Spinal cord (tissue), 10 donors: Measurements from ENCODE around the gene CTDSPL. TPM values are rescaled to one million over a fixed set of nuclear protein-coding genes. Genes with fewer than 3 reads are reported as not detected.

Experiments used
- DNase-seq, 6 donors: peaks; one replicate each; pipeline versions ENCODE4 v3.0.0 to v3.0.0-alpha.2; 2013 to 2015; ENCODE audit warnings: low spot score in 6 of 6, low read depth in 4 of 6
- H3K27ac ChIP-seq: one replicate; pipeline ENCODE4 v1.5.1; 2013; ENCODE audit warnings: low read depth, low read length, control low read depth
- H3K27me3 ChIP-seq: one replicate; pipeline ENCODE4 v1.6.1; 2013; ENCODE audit warnings: low read length; ENCODE audit not compliant: control insufficient read depth, insufficient read depth
- H3K36me3 ChIP-seq: one replicate; pipeline ENCODE4 v1.6.1; 2013; ENCODE audit warnings: low read length; ENCODE audit not compliant: control insufficient read depth, insufficient read depth
- H3K4me1 ChIP-seq: one replicate; pipeline ENCODE4 v1.6.1; 2013; ENCODE audit warnings: low read length; ENCODE audit not compliant: control insufficient read depth, insufficient read depth
- H3K4me3 ChIP-seq: one replicate; pipeline ENCODE4 v1.5.1; 2013; ENCODE audit warnings: low read depth, low read length, control low read depth
- H3K9me3 ChIP-seq: one replicate; pipeline ENCODE4 v1.6.1; 2013; ENCODE audit warnings: low read length; ENCODE audit not compliant: control insufficient read depth, insufficient read depth
- WGBS: methylation state at CpG from one replicate; pipeline ENCODE4 v1.1.5; 2013; ENCODE audit warnings: missing lambda C conversion rate; ENCODE audit not compliant: insufficient coverage; 5-methylcytosine and 5-hydroxymethylcytosine counted together
- polyA plus RNA-seq, 2 donors: library from polyadenylated mRNA; unstranded; fragments of 120-200 nt; gene quantifications; one replicate each; pipeline ENCODE4 v1.2.1, GENCODE V29; 2013; ENCODE audit not compliant: insufficient read length in 2 of 2
- total RNA-seq, 2 donors: library from RNA; depleted of rRNA in 1 of 2; stranded (reverse); fragments of 120-200 nt in 1 of 2; fragments of >200 nt in 1 of 2; gene quantifications; one replicate each; pipeline versions ENCODE4 v1.2.3 to v1.2.4, GENCODE V29; 2013 to 2014
- donor health status: healthy.

The CTDSPL gene
- total and polyA plus RNA-seq, 4 donors, result 19.7 to 45.5 (median 30.6) TPM

GRCh38 chr3:37999836-38000235 is 138.2 kb downstream of the CTDSPL start:
- Histone ChIP-seq H3K4me1 (peaks cover 67% of the 10 kb centered on the region), H3K36me3 (peaks cover 58% of the 10 kb centered on the region), H3K9me3 (no peaks in the 10 kb centered on the region), H3K4me3 (no peak overlapping the region), H3K27ac (no peak overlapping the region), H3K27me3 (no peaks in the 10 kb centered on the region)
- WGBS, result 100% methylated on average over 1 of the region's 6 CpGs
- DNase-seq, result no peak

- 90% methylated on average over 6 of the region's 6 CpGs for WGBS
- Histone ChIP-seq H3K27ac (no peak overlapping the region), H3K4me1 (peaks cover 72% of the 10 kb centered on the region), H3K4me3 (no peak overlapping the region), H3K36me3 (peaks cover 58% of the 10 kb centered on the region), H3K9me3 (no peaks in the 10 kb centered on the region), H3K27me3 (no peaks in the 10 kb centered on the region)
- no peak for DNase-seq
These were observed 138.7 kb downstream of the CTDSPL start for GRCh38 chr3:38000242-38000916.

GRCh38 chr3:38000965-38001455 is 139.3 kb downstream of the CTDSPL start:
- Histone ChIP-seq H3K4me1 (peaks cover 75% of the 10 kb centered on the region), H3K36me3 (peaks cover 64% of the 10 kb centered on the region), H3K9me3 (no peaks in the 10 kb centered on the region), H3K27ac (no peak overlapping the region), H3K27me3 (no peaks in the 10 kb centered on the region), H3K4me3 (no peak overlapping the region)
- WGBS, result 74% methylated on average over 5 of the region's 6 CpGs
- no peak for DNase-seq

- Histone ChIP-seq H3K9me3 (no peaks in the 10 kb centered on the region), H3K27me3 (no peaks in the 10 kb centered on the region), H3K27ac (no peak overlapping the region), H3K4me1 (peaks cover 79% of the 10 kb centered on the region), H3K4me3 (no peak overlapping the region), H3K36me3 (peaks cover 69% of the 10 kb centered on the region)
- no peak for DNase-seq
- 90% methylated on average over 9 of the region's 9 CpGs for WGBS
These were observed 139.9 kb downstream of the CTDSPL start for GRCh38 chr3:38001456-38002081.

GRCh38 chr3:38002291-38002876 is 140.7 kb downstream of the CTDSPL start:
- H3K4me3 ChIP-seq, result no peak overlapping the region
- H3K9me3 ChIP-seq, result no peaks in the 10 kb centered on the region
- no peak overlapping the region for H3K27ac ChIP-seq
- DNase-seq, result no peak
- peaks cover 79% of the 10 kb centered on the region for H3K4me1 ChIP-seq
- peaks cover 72% of the 10 kb centered on the region for H3K36me3 ChIP-seq
- 89% methylated on average over 4 of the region's 6 CpGs for WGBS
- H3K27me3 ChIP-seq, result no peaks in the 10 kb centered on the region

GRCh38 chr3:38002940-38003339 is 141.3 kb downstream of the CTDSPL start:
- H3K4me3 ChIP-seq, result no peak overlapping the region
- no peak overlapping the region for H3K27ac ChIP-seq
- H3K4me1 ChIP-seq, result peaks cover 75% of the 10 kb centered on the region
- no peak for DNase-seq
- no peaks in the 10 kb centered on the region for H3K27me3 ChIP-seq
- 79% methylated on average over 7 of the region's 9 CpGs for WGBS
- no peaks in the 10 kb centered on the region for H3K9me3 ChIP-seq
- peaks cover 72% of the 10 kb centered on the region for H3K36me3 ChIP-seq

- H3K27ac ChIP-seq, result peak overlapping the region; percentile 92
- H3K9me3 ChIP-seq, result no peaks in the 10 kb centered on the region
- DNase-seq, result peak in 3 of 6 donors; percentile 33 to 78 (median 68)
- H3K36me3 ChIP-seq, result peaks cover 75% of the 10 kb centered on the region
- peaks cover 71% of the 10 kb centered on the region for H3K4me1 ChIP-seq
- no peaks in the 10 kb centered on the region for H3K27me3 ChIP-seq
- H3K4me3 ChIP-seq, result no peak overlapping the region
- WGBS, result no CpG with 5 or more reads among the region's 7 CpGs
These were observed 141.7 kb downstream of the CTDSPL start for GRCh38 chr3:38003371-38003816.

- peak overlapping the region; percentile 92 for H3K27ac ChIP-seq
- H3K36me3 ChIP-seq, result peaks cover 80% of the 10 kb centered on the region
- peaks cover 66% of the 10 kb centered on the region for H3K4me1 ChIP-seq
- H3K4me3 ChIP-seq, result no peak overlapping the region
- no peaks in the 10 kb centered on the region for H3K27me3 ChIP-seq
- WGBS, result 89% methylated on average over 11 of the region's 11 CpGs
- H3K9me3 ChIP-seq, result no peaks in the 10 kb centered on the region
- no peak for DNase-seq
These were observed 142.2 kb downstream of the CTDSPL start for GRCh38 chr3:38003817-38004414.

GRCh38 chr3:38004415-38005075 is 142.9 kb downstream of the CTDSPL start:
- peak overlapping the region; percentile 92 for H3K27ac ChIP-seq
- 49% methylated on average over 14 of the region's 14 CpGs for WGBS

More at GRCh38 chr3:38004415-38005075, 142.9 kb downstream of the CTDSPL start:
- DNase-seq, result peak in 3 of 6 donors; percentile 62 to 87 (median 87)
- H3K4me3 ChIP-seq, result no peak overlapping the region
- H3K27me3 ChIP-seq, result no peaks in the 10 kb centered on the region
- H3K36me3 ChIP-seq, result peaks cover 86% of the 10 kb centered on the region
- no peaks in the 10 kb centered on the region for H3K9me3 ChIP-seq
- H3K4me1 ChIP-seq, result peaks cover 62% of the 10 kb centered on the region
